ENCODE measurements around the gene GSTM1.

- TF ChIP-seq, protein P1, sequence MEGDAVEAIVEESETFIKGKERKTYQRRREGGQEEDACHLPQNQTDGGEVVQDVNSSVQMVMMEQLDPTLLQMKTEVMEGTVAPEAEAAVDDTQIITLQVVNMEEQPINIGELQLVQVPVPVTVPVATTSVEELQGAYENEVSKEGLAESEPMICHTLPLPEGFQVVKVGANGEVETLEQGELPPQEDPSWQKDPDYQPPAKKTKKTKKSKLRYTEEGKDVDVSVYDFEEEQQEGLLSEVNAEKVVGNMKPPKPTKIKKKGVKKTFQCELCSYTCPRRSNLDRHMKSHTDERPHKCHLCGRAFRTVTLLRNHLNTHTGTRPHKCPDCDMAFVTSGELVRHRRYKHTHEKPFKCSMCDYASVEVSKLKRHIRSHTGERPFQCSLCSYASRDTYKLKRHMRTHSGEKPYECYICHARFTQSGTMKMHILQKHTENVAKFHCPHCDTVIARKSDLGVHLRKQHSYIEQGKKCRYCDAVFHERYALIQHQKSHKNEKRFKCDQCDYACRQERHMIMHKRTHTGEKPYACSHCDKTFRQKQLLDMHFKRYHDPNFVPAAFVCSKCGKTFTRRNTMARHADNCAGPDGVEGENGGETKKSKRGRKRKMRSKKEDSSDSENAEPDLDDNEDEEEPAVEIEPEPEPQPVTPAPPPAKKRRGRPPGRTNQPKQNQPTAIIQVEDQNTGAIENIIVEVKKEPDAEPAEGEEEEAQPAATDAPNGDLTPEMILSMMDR (IDR thresholded peaks at IDR 0.05) = no peak
- TF ChIP-seq POLR2A (IDR thresholded peaks at IDR 0.05) = no peak
- TF ChIP-seq POLR2AphosphoS5 (IDR thresholded peaks at IDR 0.05) = no peak
Measured at GRCh38 chr1:109664671-109665070, 22.9 kb upstream of the GSTM1 start.

All from sigmoid colon (tissue), 4 donors.